Stomach smooth muscle (tissue), 2 donors: ENCODE results near the gene TSPAN8.

Experiments used
- H3K27ac ChIP-seq: one replicate; pipeline ENCODE4 v1.7.0; 2013; ENCODE audit warnings: mild to moderate bottlenecking, low read length, inconsistent platforms
- H3K27me3 ChIP-seq, 2 donors: one replicate each; pipeline ENCODE4 v1.7.0; 2013; ENCODE audit warnings: low read length in 2 of 2; ENCODE audit not compliant: insufficient read depth in 2 of 2, control insufficient read depth in 1 of 2
- H3K36me3 ChIP-seq, 2 donors: one replicate each; pipeline ENCODE4 v1.7.0; 2013; ENCODE audit warnings: low read length in 2 of 2; ENCODE audit not compliant: control insufficient read depth in 2 of 2, insufficient read depth in 2 of 2
- H3K4me1 ChIP-seq: one replicate; pipeline ENCODE4 v1.7.0; 2013; ENCODE audit warnings: low read length; ENCODE audit not compliant: control insufficient read depth, insufficient read depth
- H3K4me3 ChIP-seq, 2 donors: one replicate each; pipeline ENCODE4 v1.7.0; 2013; ENCODE audit warnings: low read length in 2 of 2
- H3K9ac ChIP-seq, 2 donors: one replicate each; pipeline ENCODE4 v1.7.0; 2013; ENCODE audit warnings: low read length in 2 of 2, mild to moderate bottlenecking in 1 of 2
- H3K9me3 ChIP-seq, 2 donors: one replicate each; pipeline ENCODE4 v1.7.0; 2013; ENCODE audit warnings: low read length in 2 of 2; ENCODE audit not compliant: control insufficient read depth in 2 of 2
- donor health status: healthy.
- donor health status: Pancreatic carcinoma.

TSPAN8 gene

GRCh38 chr12:71157601-71158233 is at the start of gene TSPAN8:
TSPAN8 (minus strand) TSS chr12:71157999; CDS start chr12:71157678, 321 bp downstream.
- no peak within 1 kb of the TSS for H3K4me3 ChIP-seq
- H3K4me1 ChIP-seq, result no peaks in the 10 kb centered on the region
- H3K36me3 ChIP-seq, result no peaks in the 10 kb centered on the region
- no peak within 1 kb of the TSS for H3K9ac ChIP-seq
- no peaks in the 10 kb centered on the region for H3K27me3 ChIP-seq
- H3K27ac ChIP-seq, result no peak within 1 kb of the TSS
- no peaks in the 10 kb centered on the region for H3K9me3 ChIP-seq

- no peak overlapping the region for H3K27ac ChIP-seq
- no peaks in the 10 kb centered on the region for H3K4me1 ChIP-seq
- no peaks in the 10 kb centered on the region for H3K36me3 ChIP-seq
- H3K9me3 ChIP-seq, result peaks cover 0 to 5% of the 10 kb centered on the region in 2 donors
- no peak overlapping the region for H3K9ac ChIP-seq
- no peak overlapping the region for H3K4me3 ChIP-seq
- no peaks in the 10 kb centered on the region for H3K27me3 ChIP-seq
These were observed 43.4 kb upstream of the TSPAN8 start for GRCh38 chr12:71201136-71201679.

GRCh38 chr12:71200706-71201105 is 42.9 kb upstream of the TSPAN8 start:
- Histone ChIP-seq H3K4me1 (no peaks in the 10 kb centered on the region), H3K9ac (no peak overlapping the region), H3K27me3 (no peaks in the 10 kb centered on the region), H3K27ac (no peak overlapping the region), H3K36me3 (no peaks in the 10 kb centered on the region), H3K9me3 (peaks cover 0 to 5% of the 10 kb centered on the region in 2 donors), H3K4me3 (no peak overlapping the region)

- no peaks in the 10 kb centered on the region for H3K4me1 ChIP-seq
- H3K4me3 ChIP-seq, result no peak overlapping the region
- H3K27me3 ChIP-seq, result no peaks in the 10 kb centered on the region
- H3K9ac ChIP-seq, result no peak overlapping the region
- H3K27ac ChIP-seq, result no peak overlapping the region
- H3K36me3 ChIP-seq, result no peaks in the 10 kb centered on the region
- H3K9me3 ChIP-seq, result no peaks in the 10 kb centered on the region
These were observed 39.7 kb upstream of the TSPAN8 start for GRCh38 chr12:71197460-71197859.

- Histone ChIP-seq H3K27me3 (no peaks in the 10 kb centered on the region), H3K9me3 (no peaks in the 10 kb centered on the region), H3K36me3 (no peaks in the 10 kb centered on the region), H3K9ac (no peak overlapping the region), H3K4me3 (no peak overlapping the region), H3K4me1 (no peaks in the 10 kb centered on the region), H3K27ac (no peak overlapping the region)
These were observed 37.6 kb upstream of the TSPAN8 start for GRCh38 chr12:71195338-71195896.

- Histone ChIP-seq H3K4me3 (no peak overlapping the region), H3K4me1 (no peaks in the 10 kb centered on the region)
These were observed 36.9 kb upstream of the TSPAN8 start for GRCh38 chr12:71194657-71195056.

GRCh38 chr12:71193041-71193440 is 35.2 kb upstream of the TSPAN8 start:
- Histone ChIP-seq H3K27ac (no peak overlapping the region), H3K9ac (no peak overlapping the region), H3K27me3 (no peaks in the 10 kb centered on the region), H3K36me3 (no peaks in the 10 kb centered on the region), H3K4me1 (no peaks in the 10 kb centered on the region), H3K4me3 (no peak overlapping the region), H3K9me3 (no peaks in the 10 kb centered on the region)

More at GRCh38 chr12:71194657-71195056, 36.9 kb upstream of the TSPAN8 start:
- Histone ChIP-seq H3K36me3 (no peaks in the 10 kb centered on the region), H3K9ac (no peak overlapping the region), H3K9me3 (no peaks in the 10 kb centered on the region), H3K27ac (no peak overlapping the region), H3K27me3 (no peaks in the 10 kb centered on the region)

- H3K27me3 ChIP-seq, result no peaks in the 10 kb centered on the region
- no peak overlapping the region for H3K27ac ChIP-seq
- H3K9me3 ChIP-seq, result no peaks in the 10 kb centered on the region
- H3K36me3 ChIP-seq, result no peaks in the 10 kb centered on the region
- H3K4me1 ChIP-seq, result no peaks in the 10 kb centered on the region
- no peak overlapping the region for H3K4me3 ChIP-seq
- H3K9ac ChIP-seq, result no peak overlapping the region
These were observed 33.9 kb upstream of the TSPAN8 start for GRCh38 chr12:71191509-71192196.

- H3K4me1 ChIP-seq, result no peaks in the 10 kb centered on the region
- H3K36me3 ChIP-seq, result no peaks in the 10 kb centered on the region
- no peak overlapping the region for H3K9ac ChIP-seq
- no peak overlapping the region for H3K27ac ChIP-seq
- no peak overlapping the region for H3K4me3 ChIP-seq
- H3K27me3 ChIP-seq, result no peaks in the 10 kb centered on the region
- H3K9me3 ChIP-seq, result no peaks in the 10 kb centered on the region
These were observed 33.0 kb upstream of the TSPAN8 start for GRCh38 chr12:71190822-71191221.

- H3K4me3 ChIP-seq, result no peak overlapping the region
- H3K27ac ChIP-seq, result no peak overlapping the region
- no peaks in the 10 kb centered on the region for H3K27me3 ChIP-seq
- H3K9ac ChIP-seq, result no peak overlapping the region
- H3K9me3 ChIP-seq, result no peaks in the 10 kb centered on the region
- no peaks in the 10 kb centered on the region for H3K4me1 ChIP-seq
- no peaks in the 10 kb centered on the region for H3K36me3 ChIP-seq
These were observed 29.6 kb upstream of the TSPAN8 start for GRCh38 chr12:71187379-71187778.
